Activated naive CD8-positive, alpha-beta T cell treated with anti-CD3 and anti-CD28 coated beads, Interleukin-2, amount 50 U/mL, for 16 hours (primary cell): ENCODE results near the gene RNF112.

Source experiments
- DNase-seq: peaks from one replicate; pipeline ENCODE4 v3.0.0-alpha.2; 2020; ENCODE audit warnings: low read depth, low spot score

The RNF112 gene

DNA sequence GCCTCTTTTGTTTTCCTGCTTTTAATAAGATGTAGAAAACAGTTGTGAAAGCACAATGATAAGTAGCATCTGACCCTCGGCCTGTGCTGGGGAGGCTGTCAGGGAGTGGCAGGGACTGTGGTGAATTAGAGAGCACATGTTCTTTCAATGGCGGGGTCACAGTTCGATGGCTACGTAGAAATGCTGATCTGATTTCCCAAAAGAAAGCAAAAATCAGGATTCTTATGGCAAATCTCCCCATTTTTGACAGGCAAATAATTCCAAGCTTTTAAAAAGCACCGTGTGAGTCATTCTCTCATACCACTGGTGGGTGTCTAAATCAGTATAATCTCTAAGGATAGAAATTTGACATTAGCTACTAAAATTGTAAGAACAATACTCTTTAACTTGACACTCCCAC, 36.9 kb upstream of the RNF112 start:
- DNase-seq: no peak

GRCh38 chr17:19375732-19376131, 35.3 kb upstream of the RNF112 start:
- no peak for DNase-seq

- DNase-seq: no peak
These were observed 34.2 kb upstream of the RNF112 start for GRCh38 chr17:19376811-19377210.

DNA sequence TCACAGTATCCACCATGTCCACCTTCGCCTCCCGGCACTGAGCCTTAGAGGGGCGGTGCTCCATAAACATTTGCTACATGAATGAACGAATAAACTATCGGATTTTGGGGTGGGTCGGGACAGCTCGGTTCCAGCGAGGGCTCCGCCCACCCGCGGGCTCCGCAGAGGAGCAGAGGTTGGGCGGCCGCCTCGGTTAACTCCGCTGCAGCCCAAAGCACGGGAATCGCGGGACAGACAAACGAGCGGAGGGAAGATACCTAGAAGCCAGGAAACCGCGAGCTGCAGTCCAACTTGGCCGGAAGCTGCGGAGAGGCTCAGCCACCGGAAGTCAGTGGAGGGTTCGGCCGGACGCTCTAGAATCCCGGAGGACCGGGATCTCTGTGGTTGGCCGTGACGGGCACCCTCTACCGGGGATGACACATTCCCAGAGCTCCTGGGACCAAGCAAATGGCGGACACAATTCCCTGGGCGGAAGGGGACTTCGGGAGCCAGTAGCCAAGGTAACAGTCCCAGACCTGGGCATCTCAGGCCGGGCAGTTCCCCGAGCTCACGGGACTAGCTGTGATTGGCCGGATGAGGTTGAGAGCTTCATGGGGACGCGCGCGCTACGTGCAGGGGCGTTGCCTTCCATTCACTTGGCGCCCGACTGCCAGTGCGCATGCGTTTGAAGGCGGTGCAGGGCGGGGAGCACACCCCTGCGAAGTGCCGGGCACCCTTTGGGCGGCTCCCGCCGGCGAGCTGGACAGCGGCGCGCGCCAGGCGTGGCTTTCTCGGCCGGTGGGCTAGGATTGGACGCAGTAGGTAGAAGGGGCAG, 33.2 kb upstream of the RNF112 start:
- DNase-seq: peak; percentile 87

- DNase-seq: no peak
These were observed 32.3 kb upstream of the RNF112 start, which contains the start of gene MAPK7 for GRCh38 chr17:19378416-19379360. TSS of gene MAPK7 (plus strand) at chr17:19378498. CDS start at chr17:19378901, 403 bp downstream.

GRCh38 chr17:19379361-19380065, 31.5 kb upstream of the RNF112 start:
- no peak for DNase-seq

DNA sequence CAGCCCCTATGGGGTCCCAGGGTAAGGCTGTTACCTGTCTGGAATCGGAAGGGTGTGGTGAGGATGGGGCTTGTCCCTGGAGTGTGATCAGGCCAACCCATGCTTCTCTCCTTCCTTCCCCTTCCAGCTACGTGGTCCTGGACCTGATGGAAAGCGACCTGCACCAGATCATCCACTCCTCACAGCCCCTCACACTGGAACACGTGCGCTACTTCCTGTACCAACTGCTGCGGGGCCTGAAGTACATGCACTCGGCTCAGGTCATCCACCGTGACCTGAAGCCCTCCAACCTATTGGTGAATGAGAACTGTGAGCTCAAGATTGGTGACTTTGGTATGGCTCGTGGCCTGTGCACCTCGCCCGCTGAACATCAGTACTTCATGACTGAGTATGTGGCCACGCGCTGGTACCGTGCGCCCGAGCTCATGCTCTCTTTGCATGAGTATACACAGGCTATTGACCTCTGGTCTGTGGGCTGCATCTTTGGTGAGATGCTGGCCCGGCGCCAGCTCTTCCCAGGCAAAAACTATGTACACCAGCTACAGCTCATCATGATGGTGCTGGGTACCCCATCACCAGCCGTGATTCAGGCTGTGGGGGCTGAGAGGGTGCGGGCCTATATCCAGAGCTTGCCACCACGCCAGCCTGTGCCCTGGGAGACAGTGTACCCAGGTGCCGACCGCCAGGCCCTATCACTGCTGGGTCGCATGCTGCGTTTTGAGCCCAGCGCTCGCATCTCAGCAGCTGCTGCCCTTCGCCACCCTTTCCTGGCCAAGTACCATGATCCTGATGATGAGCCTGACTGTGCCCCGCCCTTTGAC, 30.3 kb upstream of the RNF112 start:
- no peak for DNase-seq

- no peak for DNase-seq
These were observed 29.7 kb upstream of the RNF112 start for GRCh38 chr17:19381361-19381740.

DNA sequence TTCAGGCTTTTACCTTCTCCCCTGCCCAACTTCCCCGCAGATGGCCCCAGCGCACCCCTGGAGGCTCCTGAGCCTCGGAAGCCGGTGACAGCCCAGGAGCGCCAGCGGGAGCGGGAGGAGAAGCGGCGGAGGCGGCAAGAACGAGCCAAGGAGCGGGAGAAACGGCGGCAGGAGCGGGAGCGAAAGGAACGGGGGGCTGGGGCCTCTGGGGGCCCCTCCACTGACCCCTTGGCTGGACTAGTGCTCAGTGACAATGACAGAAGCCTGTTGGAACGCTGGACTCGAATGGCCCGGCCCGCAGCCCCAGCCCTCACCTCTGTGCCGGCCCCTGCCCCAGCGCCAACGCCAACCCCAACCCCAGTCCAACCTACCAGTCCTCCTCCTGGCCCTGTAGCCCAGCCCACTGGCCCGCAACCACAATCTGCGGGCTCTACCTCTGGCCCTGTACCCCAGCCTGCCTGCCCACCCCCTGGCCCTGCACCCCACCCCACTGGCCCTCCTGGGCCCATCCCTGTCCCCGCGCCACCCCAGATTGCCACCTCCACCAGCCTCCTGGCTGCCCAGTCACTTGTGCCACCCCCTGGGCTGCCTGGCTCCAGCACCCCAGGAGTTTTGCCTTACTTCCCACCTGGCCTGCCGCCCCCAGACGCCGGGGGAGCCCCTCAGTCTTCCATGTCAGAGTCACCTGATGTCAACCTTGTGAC, 29.1 kb upstream of the RNF112 start:
- DNase-seq: no peak

GRCh38 chr17:19382531-19383444, 28.2 kb upstream of the RNF112 start:
- DNase-seq: no peak

DNA sequence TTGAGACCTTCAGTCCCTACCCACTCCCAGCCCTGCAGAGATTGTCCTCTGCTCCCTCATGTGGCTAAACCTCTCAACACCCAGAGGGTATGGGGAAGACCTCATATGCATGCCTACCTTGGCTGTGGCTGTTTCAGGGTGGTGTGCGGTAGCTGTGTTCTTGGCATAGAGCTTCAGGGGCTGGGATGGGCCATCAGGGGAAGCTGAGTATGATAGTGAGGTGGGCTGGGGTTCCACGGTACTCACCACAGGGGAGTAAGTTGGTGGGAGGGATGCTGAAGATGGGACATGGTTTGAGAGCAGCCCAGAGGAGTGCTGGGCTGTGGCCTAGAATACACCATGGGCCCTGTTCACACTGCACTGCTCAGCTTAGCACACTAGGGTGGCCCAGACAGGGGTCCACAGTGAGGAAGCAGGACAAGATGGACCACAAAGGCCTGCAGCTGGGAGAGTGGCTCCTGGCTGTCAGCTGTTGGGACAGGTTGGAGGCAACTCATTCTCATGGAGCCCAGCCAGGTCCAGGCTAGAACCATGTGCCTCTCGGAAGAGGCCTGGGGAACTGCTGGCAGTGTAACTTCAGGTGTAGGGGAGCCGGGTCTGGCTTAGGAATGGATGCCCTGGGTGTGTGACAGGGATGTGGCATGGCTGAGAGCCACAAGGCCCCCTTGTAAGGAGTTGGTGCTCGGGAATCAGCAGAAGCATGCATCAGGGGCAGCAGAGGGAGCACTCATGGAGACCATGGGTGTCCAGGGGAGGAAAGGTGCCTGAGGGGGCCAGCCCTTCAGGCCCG, 27.2 kb upstream of the RNF112 start:
- no peak for DNase-seq

- DNase-seq: no peak
These were observed 26.2 kb upstream of the RNF112 start for GRCh38 chr17:19384723-19385391.

GRCh38 chr17:19385521-19385983, 25.5 kb upstream of the RNF112 start:
- DNase-seq: no peak

GRCh38 chr17:19386051-19386929, 24.7 kb upstream of the RNF112 start:
- no peak for DNase-seq

DNA sequence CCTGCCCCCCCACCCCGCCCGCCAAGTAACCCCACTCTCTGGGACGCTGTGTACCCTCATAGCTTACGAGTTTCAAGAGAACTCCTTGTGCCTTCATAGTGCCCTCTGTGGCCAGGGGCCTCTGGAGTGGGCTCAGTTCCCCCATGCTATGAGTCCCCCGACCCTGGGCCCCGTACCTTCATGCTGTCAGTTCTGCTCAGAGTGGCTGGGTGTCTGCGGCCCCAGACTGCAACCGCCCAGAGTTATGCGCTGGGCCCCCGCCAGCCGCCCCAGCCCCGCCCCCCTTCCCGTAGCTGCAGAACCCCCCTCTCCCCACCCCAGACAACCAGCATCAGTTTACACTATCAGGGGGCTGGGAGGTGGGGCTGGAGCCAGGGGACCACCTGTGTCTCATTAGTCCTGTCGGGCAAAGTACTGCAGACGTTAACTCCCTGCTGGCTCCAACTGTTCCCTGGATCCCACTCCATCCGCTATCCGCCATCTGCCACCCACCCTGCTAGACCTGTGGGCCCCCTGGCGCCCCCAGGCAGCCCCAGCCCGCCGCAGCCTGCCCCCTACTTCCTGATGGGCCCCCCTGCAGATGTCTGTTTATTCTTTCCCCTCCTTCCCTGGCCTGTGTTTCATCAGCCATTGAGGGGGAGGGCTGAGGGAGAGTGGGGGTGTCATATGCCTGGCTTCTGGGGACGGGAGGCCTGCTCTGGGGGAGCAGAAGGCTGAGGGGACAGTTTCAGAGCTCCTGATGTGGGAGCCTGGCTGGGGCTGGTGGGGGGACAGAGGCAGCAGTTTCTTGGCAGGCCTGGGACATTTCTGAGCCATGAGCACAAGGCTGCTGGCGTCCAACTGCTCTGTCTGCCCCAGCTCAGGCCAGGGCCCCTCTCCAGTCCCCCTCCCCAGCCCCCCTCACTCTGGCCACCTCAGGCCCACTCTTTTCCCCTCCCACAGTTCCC, 23.8 kb upstream of the RNF112 start, which contains the start of gene MFAP4:
Gene MFAP4 (minus strand): TSS at position 217 of the 947 bp plus-strand sequence. CDS start 35 bp downstream, at position 182.
- DNase-seq: no peak
